GM19099 (cell line): ENCODE data around the gene ZNF652.

Source experiments
- POLR2A ChIP-seq: IDR thresholded peaks from 3 replicates; pipeline ENCODE4 v1.6.1; 2011; ENCODE audit warnings: low read depth; ENCODE audit not compliant: insufficient read length; ENCODE audit errors: extremely low read depth

ZNF652 gene

GRCh38 chr17:49349541-49349940 is 12.5 kb downstream of the ZNF652 start:
- TF ChIP-seq POLR2A, result no peak

GRCh38 chr17:49344914-49345313 is 17.1 kb downstream of the ZNF652 start:
- TF ChIP-seq POLR2A, result no peak

DNA sequence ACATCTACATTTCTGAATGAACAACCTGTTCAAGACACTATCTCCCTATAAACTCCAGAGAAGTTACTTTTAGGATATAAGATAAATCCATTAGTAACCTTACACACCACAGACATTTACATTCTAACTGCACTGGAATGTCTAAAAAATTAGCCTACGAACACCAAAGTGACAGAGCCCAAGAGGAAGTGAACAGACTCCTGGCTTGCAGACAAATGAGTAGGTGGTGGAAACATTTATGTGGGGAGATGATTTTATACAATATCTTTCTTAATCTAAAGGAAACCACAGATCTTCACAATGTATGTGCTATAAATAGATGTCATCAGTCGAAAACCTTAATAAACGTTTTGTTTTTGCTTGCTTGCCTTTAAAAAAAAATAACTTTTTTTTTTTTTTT is 18.8 kb downstream of the ZNF652 start:
- TF ChIP-seq POLR2A, result no peak

DNA sequence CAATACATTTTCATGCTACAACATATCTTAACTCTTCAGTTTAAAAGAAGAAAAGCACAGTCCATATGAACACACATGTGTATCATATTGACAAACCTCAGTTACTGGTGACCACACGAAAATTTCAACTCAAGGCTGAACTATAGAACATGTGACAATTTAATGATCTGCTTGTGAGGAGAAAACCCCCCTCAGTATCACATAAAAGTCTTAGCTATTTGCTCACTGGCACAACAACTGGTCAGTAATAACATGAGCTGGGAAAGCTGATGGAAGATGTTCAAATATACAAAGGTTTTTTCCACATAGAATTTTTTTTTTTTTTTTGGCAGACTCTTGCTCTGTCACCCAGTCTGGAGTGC is 19.5 kb downstream of the ZNF652 start:
- TF ChIP-seq POLR2A, result no peak

- no peak for TF ChIP-seq POLR2A
Observed at GRCh38 chr17:49341356-49341755, 20.7 kb downstream of the ZNF652 start.

DNA sequence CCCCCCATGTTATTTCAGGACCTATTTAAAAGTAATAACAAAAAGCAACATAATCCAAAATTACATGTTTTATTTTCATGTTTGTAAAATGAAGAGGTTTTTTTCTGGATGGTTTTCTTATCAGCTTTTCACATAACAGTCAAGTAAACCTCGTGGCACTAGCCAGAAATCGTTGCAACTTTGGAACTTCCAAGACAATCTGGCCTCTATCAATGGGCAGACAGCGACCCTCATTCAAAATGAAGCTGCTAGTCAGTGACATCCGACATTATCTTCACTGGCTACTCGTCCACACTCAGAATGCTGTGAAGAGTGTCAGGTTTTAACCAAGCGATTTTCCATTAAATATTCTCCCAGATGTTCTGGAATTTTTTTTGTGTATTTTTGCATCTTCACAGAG is 22.7 kb downstream of the ZNF652 start:
- no peak for TF ChIP-seq POLR2A

DNA sequence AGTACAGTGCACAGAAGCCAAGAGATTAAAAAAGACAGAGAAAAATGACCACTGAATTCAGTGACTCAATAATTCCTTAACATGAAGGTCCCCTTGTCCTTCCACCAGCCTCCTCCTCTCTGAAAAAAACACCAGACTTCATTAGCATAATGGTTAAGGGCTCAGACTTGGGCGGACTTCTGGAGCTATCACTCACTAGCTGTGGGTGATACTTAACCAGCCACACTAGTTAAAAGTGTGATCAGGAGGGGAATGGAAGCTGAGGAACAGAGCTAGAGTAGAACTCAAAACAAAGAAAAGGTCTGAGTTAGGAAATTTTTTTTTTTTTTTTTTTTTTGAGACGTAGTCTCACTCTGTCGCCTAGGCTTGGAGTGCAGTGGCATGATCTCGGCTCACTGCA is 23.2 kb downstream of the ZNF652 start:
- TF ChIP-seq POLR2A, result no peak

DNA sequence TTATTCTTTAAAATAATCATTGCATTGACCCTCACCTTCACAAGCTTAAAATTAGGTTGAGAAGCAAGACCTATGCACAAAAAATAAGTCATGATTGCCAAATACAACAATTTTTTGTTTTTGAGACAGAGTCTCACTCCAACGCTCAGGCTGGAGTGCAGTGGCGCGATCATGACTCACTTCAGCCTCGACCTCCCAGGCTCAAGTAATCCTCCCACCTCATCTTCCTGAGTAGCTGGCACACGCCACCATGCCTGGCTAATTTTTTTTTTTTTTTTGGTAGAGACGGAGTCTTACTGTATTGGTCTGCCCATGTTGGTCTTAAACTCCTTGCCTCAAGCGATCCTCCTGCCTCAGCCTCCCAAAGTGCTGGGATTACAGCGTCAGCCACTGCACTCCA is 24.2 kb downstream of the ZNF652 start:
- TF ChIP-seq POLR2A, result no peak

GRCh38 chr17:49334744-49335512 is 27.1 kb downstream of the ZNF652 start:
- TF ChIP-seq POLR2A, result no peak

GRCh38 chr17:49333804-49334203 is 28.2 kb downstream of the ZNF652 start:
- no peak for TF ChIP-seq POLR2A

DNA sequence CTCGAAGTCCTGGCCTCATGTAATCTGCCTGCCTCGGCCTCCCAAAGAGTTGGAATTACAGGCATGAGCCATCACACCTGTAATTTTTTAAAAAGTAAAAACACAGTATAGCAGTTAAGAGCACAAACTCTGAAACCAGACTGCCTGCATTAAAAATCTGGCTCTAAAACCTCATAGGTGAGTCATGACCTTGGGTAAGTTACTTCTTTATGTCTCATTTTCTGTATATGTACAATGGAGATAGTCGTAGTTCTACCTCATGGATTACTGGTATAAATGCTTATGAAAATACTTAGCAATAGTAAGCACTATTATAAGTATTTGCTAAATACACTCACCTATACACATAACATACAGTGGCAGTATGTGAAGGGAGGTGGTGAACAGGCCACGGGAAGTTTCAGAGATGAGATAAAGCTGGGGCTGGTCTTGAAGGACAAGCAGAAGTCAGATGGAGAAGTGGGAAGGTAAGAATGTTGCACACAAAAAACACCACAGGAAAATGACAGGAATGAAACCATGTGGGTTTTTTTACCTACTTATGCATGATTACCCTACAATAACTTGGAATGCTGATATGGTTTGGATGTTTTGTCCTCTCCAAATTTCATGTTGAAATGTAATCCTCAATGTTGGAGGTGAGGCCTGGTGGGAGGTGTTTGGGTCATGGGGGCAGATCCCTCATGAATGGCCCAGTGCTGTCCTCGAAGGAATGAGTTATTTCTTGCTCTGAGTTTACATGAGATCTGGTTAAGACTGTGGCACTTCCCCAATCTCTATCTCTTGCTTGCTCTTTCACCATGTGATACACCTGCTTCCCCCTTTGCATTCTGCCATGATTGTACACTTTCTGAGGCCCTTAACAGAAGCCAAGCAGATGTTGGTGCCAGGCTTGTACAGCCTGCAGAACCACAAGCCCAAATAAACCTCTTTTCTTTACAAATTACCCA is 33.9 kb downstream of the ZNF652 start:
- no peak for TF ChIP-seq POLR2A

GRCh38 chr17:49325980-49326379 is 36.1 kb downstream of the ZNF652 start:
- no peak for TF ChIP-seq POLR2A

DNA sequence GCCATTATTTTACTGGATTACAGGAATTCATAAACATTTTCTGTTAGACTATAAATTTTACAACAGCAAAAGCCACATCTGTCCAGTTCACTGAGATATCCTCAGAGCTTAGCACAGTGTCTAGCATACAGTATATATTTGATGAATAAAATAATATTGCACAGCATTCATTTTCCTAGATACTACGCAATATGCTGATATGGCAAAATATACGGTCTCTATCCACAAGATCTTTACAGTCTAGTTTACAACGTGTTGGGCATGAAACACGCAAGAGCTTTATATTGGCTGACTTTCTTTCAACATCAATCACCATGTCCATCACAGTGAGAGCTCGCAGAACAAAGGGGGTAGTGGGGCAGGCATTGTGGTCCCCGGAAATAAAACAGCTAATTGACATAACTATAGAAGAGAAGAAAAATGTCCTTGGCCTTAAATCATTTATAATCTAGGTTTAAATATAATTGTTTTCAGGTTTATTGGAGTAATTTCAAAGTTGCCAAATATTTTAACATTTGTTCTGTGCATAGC is 43.5 kb downstream of the ZNF652 start:
- no peak for TF ChIP-seq POLR2A

GRCh38 chr17:49316889-49317675 is 45.0 kb downstream of the ZNF652 start:
- no peak for TF ChIP-seq POLR2A

- no peak for TF ChIP-seq POLR2A
Observed at GRCh38 chr17:49316258-49316570, 45.8 kb downstream of the ZNF652 start.

GRCh38 chr17:49315551-49316257 is 46.3 kb downstream of the ZNF652 start:
- no peak for TF ChIP-seq POLR2A
